ENCODE data around the gene GPR21. TPM values are rescaled to one million over a fixed set of nuclear protein-coding genes. Genes with fewer than 3 reads are reported as not detected.

GPR21 gene
- total and polyA plus RNA-seq, 2 donors (not counting 3 experiments of a cell fraction or from before 2014, with no cell fraction given) = 0.36 to 2.7 TPM

GRCh38 chr9:123041489-123041888 lies 8.0 kb downstream of the GPR21 start:
- ChIA-PET CTCF (interaction anchor here (1.1 to 1.6 kb wide), 2 partner anchors 11 to 15 kb away, joined by 3 to 4 read pairs; no protein-coding TSS in a partner anchor), POLR2A (no interaction called here)
- Histone ChIP-seq H3K9me3 (replicated peaks; ENCODE audit: control insufficient read depth, insufficient read depth, low read length) (no peaks in the 10 kb centered on the region), H3K27ac (ENCODE audit: insufficient read depth, low read depth, low read length) (no peak overlapping the region), H3K9me1 (replicated peaks; ENCODE audit: control insufficient read depth, extremely low read depth, insufficient read depth, low read length) (no peaks in the 10 kb centered on the region), H3K4me1 (ENCODE audit: control insufficient read depth, extremely low read depth, insufficient read depth, low read length) (peaks cover 5% of the 10 kb centered on the region), H3K36me3 (ENCODE audit: control insufficient read depth in 2 of 2, extremely low read depth in 1 of 2, insufficient read depth in 2 of 2, low read length in 2 of 2) (no peaks in the 10 kb centered on the region), H3K79me2 (ENCODE audit: control insufficient read depth, insufficient read depth, low read length) (no peaks in the 10 kb centered on the region), H3K4me3 (replicated peaks in 1 of 3; ENCODE audit: insufficient read depth in 1 of 3, low read depth in 1 of 3, low read length in 3 of 3) (no peak overlapping the region), H2AFZ (ENCODE audit: low read depth, low read length) (no peak overlapping the region), H4K20me1 (replicated peaks; ENCODE audit: control insufficient read depth, extremely low read depth, insufficient read depth, low read length) (no peaks in the 10 kb centered on the region), H3K4me2 (ENCODE audit: insufficient read depth, low read length) (no peak overlapping the region), H3K27me3 (ENCODE audit: control insufficient read depth in 2 of 2, insufficient read depth in 2 of 2, low read length in 2 of 2) (no peaks in the 10 kb centered on the region), H3K9ac (replicated peaks; ENCODE audit: extremely low read depth, insufficient read depth, low read length) (no peak overlapping the region)
- no peak for DNase-seq (ENCODE audit: low read depth, low spot score)
- TF ChIP-seq JUN (IDR thresholded peaks at IDR 0.05; ENCODE audit: borderline replicate concordance, insufficient read depth, insufficient read length, low read depth) (no peak), GATA2 (IDR thresholded peaks at IDR 0.05; ENCODE audit: insufficient read depth, insufficient read length, low read depth, low read length) (no peak), EZH2 (IDR thresholded peaks at IDR 0.05; ENCODE audit: borderline replicate concordance, low read depth, low read length, severe bottlenecking) (no peak), FOS (IDR thresholded peaks at IDR 0.05; ENCODE audit: borderline replicate concordance, insufficient read depth, low read length) (no peak), CTCF (IDR thresholded peaks at IDR 0.05; ENCODE audit: extremely low read depth in 1 of 2, insufficient read depth in 1 of 2, low read depth in 1 of 2, low read length in 2 of 2) (no peak), MAX (IDR thresholded peaks at IDR 0.05; ENCODE audit: insufficient read depth, insufficient read length) (no peak), POLR2A (IDR thresholded peaks at IDR 0.05; ENCODE audit: low read depth, low read length) (no peak), MYC (IDR thresholded peaks at IDR 0.05; ENCODE audit: low read depth, low read length) (no peak), POLR2AphosphoS5 (IDR thresholded peaks at IDR 0.05; ENCODE audit: insufficient read depth, low read depth, low read length) (no peak)
- FAIRE-seq = no peak
- BruUV-seq (replicated peaks) = no TSS peak
- dilution Hi-C loops (cut with MboI; ENCODE audit: extremely low pct_ligation_motif_present, low sequenced_read_pairs) = no loop called here
- intact Hi-C loops (cut with micrococcal nuclease) = no loop called here

Data from endothelial cell of umbilical vein (primary cell).